Colonic mucosa (tissue), 4 donors: ENCODE results near the gene RBM15. TPM values are rescaled to one million over a fixed set of nuclear protein-coding genes. Genes with fewer than 3 reads are reported as not detected.

Experiments
- DNase-seq: peaks from one replicate; pipeline ENCODE4 v3.0.0-alpha.2; 2020
- H3K27ac ChIP-seq: fragments of 200-600 bp; one replicate; pipeline ENCODE4 v1.8.0; 2021
- H3K27me3 ChIP-seq: fragments of 200-600 bp; one replicate; pipeline ENCODE4 v1.8.0; 2021
- H3K36me3 ChIP-seq: fragments of 200-600 bp; one replicate; pipeline ENCODE4 v1.8.0; 2021
- H3K4me1 ChIP-seq: fragments of 200-600 bp; one replicate; pipeline ENCODE4 v1.8.0; 2021; ENCODE audit warnings: mild to moderate bottlenecking
- H3K4me3 ChIP-seq: fragments of 200-600 bp; one replicate; pipeline ENCODE4 v1.8.0; 2021
- H3K9ac ChIP-seq, 2 donors: one replicate each; pipeline ENCODE4 v1.7.0; 2013; ENCODE audit warnings: control low read depth in 2 of 2, low read depth in 2 of 2, low read length in 2 of 2
- H3K9me3 ChIP-seq: fragments of 200-600 bp; one replicate; pipeline ENCODE4 v1.8.0; 2021
- CTCF ChIP-seq: fragments of 200-600 bp; IDR thresholded peaks from one replicate; pipeline ENCODE4 v1.8.0; 2022; ENCODE audit warnings: antibody characterized with exemption, mild to moderate bottlenecking
- intact Hi-C: fragments of 100-400 bp; cut with DNase I; formaldehyde crosslinking; loops from one replicate; pipeline ENCODE4 v1.14.1; 2022
- total RNA-seq, 2 donors: library from RNA; stranded (reverse); fragmentation: NEBNext Ultra II Directional in 1 of 2; extraction: Animal tissue kit (Norgen Biotek cat#: 25700) in 1 of 2; gene quantifications; one replicate each; pipeline ENCODE4 v1.2.1, GENCODE V29; 2021
- donor health status: healthy.
- donor health status: DM: no; HTN: no; CAD: no.
- donor health status: DM: no; HTN: no; CAD: no.

RBM15 gene
- total RNA-seq, 2 donors from 2014 or later = 24.1 to 35.9 TPM

- DNase-seq = no peak
- Histone ChIP-seq H3K27ac (no peak overlapping the region), H3K4me1 (peaks cover 4% of the 10 kb centered on the region), H3K36me3 (no peaks in the 10 kb centered on the region), H3K9me3 (no peaks in the 10 kb centered on the region), H3K27me3 (no peaks in the 10 kb centered on the region), H3K9ac (no peak overlapping the region), H3K4me3 (no peak overlapping the region)
- no peak for TF ChIP-seq CTCF
- intact Hi-C loops = no loop called here
Observed at GRCh38 chr1:110350360-110350759, 11.2 kb downstream of the RBM15 start.

DNA sequence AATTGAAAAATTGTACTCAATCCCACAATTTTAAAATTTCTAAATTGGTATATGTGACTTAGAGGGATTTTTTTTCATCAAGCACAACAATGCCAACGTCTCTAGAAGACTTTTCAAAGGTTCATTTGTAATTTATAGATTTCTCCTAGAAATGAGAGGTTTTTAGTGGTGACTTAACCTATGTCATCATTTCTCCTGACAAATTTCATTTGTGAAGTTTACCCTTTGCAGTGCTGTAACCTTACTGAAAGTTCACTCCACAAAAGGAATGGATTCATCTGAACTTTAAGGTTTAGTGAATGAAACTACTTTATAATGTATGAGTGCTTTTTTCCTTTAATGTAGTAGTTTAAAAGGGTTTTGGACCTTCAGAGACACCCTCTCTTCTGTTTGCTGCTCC, 16.1 kb downstream of the RBM15 start:
- H3K36me3 ChIP-seq = no peaks in the 10 kb centered on the region
- H3K9ac ChIP-seq = no peak overlapping the region
- H3K4me1 ChIP-seq = no peaks in the 10 kb centered on the region
- H3K4me3 ChIP-seq = no peak overlapping the region
- intact Hi-C loops = no loop called here
- no peak for DNase-seq
- H3K9me3 ChIP-seq = no peaks in the 10 kb centered on the region
- no peaks in the 10 kb centered on the region for H3K27me3 ChIP-seq
- H3K27ac ChIP-seq = no peak overlapping the region
- TF ChIP-seq CTCF = no peak

- Histone ChIP-seq H3K4me1 (no peaks in the 10 kb centered on the region), H3K36me3 (no peaks in the 10 kb centered on the region), H3K27ac (peak overlapping the region; percentile 45), H3K9me3 (no peaks in the 10 kb centered on the region), H3K4me3 (no peak overlapping the region), H3K27me3 (no peaks in the 10 kb centered on the region), H3K9ac (no peak overlapping the region)
- intact Hi-C loops = no loop called here
- TF ChIP-seq CTCF = no peak
- DNase-seq = no peak
Observed at GRCh38 chr1:110356379-110356778, 17.2 kb downstream of the RBM15 start.

DNA sequence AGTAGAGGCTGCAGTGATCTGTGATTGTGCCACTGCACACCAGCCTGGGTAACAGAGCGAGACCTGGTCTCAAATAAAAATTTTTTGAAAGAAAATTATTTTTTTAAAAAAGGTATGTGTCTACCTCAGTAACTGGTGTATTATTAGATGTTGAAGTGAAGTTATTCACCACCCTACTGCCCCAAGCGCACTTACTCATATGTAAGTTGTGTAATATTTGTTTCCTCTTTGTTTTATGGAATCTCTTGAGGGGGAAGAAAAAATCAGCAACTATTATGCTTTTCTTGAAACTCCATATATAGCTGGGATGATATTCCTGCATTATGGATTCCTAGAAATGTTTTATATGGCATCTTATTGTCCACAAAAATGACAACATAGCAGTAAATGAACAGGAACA, 21.3 kb downstream of the RBM15 start:
- no peak overlapping the region for H3K4me3 ChIP-seq
- TF ChIP-seq CTCF = no peak
- H3K4me1 ChIP-seq = no peaks in the 10 kb centered on the region
- no peak overlapping the region for H3K27ac ChIP-seq
- DNase-seq = no peak
- intact Hi-C loops = no loop called here
- no peaks in the 10 kb centered on the region for H3K36me3 ChIP-seq
- no peak overlapping the region for H3K9ac ChIP-seq
- H3K27me3 ChIP-seq = no peaks in the 10 kb centered on the region
- no peaks in the 10 kb centered on the region for H3K9me3 ChIP-seq

DNA sequence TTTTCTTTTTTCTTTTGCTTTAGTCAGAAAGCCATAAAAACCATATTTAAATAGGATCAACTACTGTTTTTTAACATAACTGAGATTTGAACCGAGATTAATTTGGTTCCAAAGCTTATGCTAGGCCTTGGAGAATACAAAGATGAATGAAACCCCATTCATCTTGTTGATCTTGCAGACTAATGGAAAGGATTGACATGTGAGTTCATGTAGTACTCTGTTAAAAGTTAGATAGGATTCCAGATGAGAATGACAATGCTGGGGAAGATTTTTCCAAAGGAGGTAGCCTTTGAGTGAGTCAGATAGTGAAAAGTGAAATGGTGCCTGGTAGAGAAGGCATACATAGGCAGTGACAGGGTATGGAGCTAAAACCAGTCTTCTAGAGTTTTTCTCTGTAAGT, 22.7 kb downstream of the RBM15 start:
- DNase-seq = no peak
- Histone ChIP-seq H3K4me3 (no peak overlapping the region), H3K27ac (no peak overlapping the region), H3K4me1 (no peaks in the 10 kb centered on the region), H3K27me3 (no peaks in the 10 kb centered on the region), H3K9me3 (no peaks in the 10 kb centered on the region), H3K9ac (no peak overlapping the region), H3K36me3 (no peaks in the 10 kb centered on the region)
- TF ChIP-seq CTCF = no peak
- intact Hi-C loops = no loop called here

DNA sequence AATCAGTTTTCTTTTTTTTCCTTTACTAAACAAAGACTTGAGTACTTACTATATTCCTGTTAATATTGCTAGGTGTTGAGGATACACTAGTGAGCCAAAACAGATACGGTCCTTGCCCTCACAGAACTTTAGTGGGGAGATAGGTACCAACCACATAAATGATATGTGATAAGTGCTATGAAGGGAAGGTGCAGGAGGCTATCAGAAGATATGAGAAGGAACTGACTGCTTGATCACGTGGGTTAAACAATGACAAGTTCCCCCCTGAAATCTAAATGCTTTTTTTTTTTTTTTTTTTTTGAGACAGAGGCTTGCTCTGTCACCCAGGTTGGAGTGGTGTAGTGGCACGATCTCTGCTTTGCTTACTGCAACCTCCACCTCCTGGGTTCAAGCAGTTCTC, 25.0 kb downstream of the RBM15 start:
- Histone ChIP-seq H3K27ac (no peak overlapping the region), H3K27me3 (no peaks in the 10 kb centered on the region), H3K4me3 (no peak overlapping the region), H3K9me3 (no peaks in the 10 kb centered on the region), H3K4me1 (no peaks in the 10 kb centered on the region), H3K9ac (no peak overlapping the region), H3K36me3 (no peaks in the 10 kb centered on the region)
- TF ChIP-seq CTCF = no peak
- intact Hi-C loops = no loop called here
- DNase-seq = no peak
